NCI-H226 (cell line): ENCODE measurements around the gene VPS9D1.

Experiments used
- DNase-seq: peaks from one replicate; pipeline ENCODE4 v3.0.0-alpha.2; 2015

VPS9D1 gene

DNA sequence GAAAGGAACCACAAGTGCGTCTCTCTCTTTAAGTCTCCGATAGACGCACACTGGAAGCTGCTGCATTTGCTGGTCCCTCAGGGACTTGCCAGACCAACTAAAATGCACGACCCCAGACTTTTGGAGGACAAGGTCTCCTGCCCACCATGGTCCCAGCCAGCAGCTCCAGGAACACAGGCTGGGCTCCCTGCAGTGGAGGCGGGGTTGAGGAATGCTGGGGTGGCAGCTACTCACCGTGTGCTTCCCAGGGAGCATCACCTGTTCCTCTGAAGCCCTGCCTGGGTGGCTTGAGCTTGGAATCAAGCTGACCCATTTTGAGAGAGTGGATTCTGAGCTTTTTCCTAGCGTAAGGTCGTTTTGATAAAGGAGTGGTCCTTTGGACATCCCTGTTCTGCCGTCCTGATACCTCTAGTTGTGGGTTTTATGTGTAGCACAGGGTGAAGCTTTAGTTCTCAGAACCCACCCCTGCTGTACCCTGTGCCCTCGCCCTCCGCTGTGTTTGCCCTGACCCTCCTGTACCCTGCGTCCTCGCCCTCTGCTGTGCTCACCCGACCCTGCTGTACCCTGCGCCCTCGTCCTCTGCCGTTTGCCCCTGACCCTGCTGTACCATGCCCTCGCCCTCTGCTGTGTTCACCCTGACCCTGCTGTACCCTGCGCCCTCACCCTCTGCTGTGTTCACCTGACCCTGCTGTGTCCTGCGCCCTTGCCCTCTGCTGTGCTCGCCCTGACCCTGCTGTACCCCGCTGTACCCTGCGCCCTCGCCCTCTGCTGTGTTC lies 11.6 kb upstream of the VPS9D1 start:
- DNase-seq = no peak

DNA sequence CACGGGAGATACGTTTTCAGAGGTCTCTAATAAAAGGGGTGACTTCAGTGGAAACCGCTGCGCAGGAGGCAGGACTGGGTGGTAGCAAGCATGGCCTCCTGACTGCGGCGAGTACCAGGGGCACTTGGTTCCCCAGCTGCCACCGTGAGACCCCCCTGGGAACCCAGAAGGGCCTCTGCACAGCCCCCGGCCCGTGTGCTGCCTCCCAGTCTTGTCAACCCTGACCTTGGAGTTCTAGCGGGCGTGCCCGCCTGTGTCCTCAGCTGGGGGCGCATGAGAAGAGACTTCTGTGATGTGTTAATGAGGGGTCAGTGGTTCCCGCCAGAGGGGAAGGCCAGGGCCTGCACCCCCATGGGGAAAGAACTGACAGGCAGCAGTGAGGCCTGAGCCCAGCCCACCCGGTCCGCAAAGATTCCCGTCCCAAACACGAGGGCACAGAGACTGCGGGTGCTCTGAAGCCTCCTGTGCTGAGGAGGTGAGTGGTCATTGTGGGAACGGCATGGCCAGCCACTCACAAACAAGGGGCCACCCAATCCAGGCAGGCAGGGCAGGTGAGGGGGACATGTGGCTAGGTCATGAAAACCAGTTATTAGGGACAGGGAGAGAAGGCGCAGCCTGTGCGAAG lies 10.0 kb upstream of the VPS9D1 start:
- DNase-seq = no peak

DNA sequence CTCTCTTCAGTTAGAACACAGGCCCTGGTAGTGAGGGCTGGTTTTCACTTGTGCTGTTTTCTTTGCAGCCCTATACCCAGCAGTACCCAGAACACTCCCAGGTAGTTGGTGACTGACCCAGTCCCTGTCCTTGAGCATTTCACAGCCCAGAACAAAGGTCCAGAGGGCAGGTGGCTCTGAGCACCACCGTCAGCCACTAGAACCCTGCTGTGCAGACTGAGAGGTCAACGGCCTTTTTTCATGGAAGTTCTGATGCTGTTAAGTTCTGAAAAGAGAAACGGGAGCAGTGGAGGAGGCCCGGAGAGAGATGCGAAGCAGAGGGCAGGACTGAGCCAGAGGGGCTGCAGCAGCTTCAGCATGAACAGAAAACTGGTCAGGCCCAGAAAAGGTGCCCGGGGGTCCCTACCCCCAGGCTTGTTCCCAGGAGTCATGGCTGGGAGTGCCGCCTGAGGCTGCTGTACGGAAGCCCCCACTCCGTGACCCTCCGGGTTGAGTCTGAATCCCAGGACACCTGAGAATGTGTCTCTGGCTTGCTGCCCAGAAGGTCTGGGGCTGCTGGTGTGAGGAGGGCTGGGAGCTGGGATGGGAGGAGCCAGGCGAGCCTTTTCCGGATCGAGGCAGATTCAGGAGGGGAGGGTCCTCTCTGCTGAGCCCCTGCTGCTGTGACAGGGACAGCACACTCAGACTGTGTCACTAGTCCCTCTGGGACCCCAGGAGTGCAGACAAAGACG lies 9.3 kb upstream of the VPS9D1 start:
- no peak for DNase-seq

DNA sequence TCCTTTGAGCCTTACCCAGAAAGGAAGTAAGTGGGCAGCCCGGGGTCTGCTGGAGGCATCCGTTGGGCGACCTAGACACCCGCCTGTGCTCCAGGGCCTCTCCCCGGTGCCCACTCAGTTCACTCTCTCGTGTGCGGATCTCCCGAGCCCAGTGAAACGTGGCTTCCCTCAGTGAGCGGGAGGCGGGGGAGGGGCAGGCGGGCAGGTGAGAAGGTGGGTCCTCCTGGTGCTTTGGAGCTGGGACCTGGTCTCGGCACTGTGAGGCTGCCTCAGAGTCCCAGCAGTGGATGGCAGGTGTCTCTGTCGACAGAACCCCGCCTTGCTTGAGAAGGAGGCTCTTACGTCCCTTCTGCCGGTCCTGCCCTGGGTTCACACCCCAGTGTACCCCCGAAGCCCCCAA lies 8.6 kb upstream of the VPS9D1 start:
- no peak for DNase-seq

DNA sequence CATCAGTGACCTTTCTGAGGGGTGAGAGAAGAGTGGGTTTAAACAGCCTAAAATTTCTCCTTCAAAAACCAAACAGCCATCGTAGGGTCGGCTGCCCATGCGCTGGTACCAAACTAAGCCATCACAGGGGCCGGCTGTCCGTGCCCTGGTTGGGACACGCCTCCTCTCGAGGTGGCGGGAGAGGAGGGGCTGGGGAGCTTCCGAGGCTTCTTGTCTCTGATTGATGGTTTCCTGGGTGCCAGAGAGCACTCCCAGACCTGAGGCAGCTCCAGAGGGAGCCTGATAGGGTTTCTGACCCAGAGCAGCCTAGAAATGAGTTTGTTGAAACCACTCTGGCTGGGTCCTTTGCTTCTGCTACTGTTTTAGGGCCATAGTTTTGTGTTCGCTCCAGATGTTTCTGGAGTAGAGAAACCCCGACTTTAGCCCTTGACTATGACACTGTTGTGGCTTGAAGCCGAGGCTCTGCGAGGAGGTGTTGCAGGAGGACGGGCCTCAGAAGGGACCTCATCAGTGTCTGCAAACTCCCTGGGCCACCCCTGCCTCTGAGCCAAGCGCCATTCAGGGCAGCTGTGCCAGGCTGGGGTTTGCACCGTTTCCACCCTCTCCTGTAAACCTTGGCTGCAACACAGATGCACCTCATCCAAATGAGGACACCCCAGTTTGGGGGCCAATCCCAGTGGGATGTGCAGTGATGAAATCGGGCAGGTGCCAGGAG lies 6.9 kb upstream of the VPS9D1 start:
- DNase-seq = no peak

DNA sequence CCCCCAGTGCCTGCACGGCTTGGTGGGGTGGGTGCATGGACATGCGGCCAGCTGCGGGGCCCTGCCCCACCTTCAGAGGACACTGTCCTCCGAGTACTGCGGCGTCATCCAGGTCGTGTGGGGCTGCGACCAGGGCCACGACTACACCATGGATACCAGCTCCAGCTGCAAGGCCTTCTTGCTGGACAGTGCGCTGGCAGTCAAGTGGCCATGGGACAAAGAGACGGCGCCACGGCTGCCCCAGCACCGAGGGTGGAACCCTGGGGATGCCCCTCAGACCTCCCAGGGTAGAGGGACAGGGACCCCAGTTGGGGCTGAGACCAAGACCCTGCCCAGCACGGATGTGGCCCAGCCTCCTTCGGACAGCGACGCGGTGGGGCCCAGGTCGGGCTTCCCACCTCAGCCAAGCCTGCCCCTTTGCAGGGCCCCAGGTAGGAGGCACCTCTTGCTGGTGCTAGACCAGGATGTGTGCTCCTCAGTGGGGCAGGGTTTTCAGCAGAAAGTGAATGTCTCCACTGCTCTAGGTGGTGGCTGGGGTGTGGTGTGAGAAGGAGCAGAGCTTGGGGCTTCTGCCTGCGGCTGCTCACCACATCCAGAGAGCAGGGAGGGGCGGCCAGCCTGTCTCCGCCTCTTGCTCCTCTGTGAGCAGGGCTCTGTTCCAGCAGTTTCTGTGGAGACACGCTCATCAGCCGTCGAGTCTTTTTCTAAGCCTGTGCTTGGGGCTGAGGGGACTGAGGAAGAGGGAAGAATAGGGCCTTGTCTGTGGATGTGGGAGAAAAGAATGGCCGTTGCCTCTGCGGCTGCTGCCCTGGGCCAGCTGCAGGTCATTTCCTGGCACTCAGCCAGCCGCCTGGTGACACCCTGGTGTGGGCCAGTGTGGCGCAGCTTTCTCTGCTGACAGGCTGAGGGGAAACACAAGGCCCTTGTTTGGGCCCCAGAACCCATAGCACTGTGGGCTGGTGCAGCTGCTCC lies 2.9 kb upstream of the VPS9D1 start:
- no peak for DNase-seq

DNA sequence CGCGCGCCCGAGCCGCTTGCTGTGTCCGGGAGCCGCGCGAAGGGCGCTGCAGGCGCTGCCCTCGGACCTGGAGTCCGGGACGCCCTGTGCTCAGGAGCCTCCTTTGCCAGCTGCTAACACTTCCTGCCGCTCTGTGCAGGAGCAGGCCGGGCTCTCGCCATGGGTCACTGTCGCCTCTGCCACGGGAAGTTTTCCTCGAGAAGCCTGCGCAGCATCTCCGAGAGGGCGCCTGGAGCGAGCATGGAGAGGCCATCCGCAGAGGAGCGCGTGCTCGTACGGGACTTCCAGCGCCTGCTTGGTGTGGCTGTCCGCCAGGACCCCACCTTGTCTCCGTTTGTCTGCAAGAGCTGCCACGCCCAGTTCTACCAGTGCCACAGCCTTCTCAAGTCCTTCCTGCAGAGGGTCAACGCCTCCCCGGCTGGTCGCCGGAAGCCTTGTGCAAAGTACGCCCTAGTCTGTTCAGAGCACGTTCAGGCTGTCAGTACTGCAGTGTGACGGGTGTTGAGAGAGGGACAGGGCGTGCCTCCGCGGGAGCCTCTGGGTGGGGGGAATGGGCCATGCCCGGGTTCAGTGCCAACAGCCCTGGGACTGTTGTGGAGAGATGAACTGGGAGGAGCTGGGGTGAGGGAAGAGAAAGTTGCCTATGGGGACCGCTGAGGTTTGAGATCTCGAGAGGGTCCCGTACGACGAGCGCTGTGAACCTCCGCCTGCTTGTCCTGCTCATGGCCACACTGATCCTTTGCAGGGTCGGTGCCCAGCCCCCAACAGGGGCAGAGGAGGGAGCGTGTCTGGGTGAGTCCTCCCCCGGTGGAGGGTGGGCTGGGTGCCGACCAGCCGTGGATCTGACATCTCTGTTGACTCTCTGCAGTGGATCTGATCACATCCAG lies 1.9 kb upstream of the VPS9D1 start:
- peak; percentile 55 for DNase-seq

DNA sequence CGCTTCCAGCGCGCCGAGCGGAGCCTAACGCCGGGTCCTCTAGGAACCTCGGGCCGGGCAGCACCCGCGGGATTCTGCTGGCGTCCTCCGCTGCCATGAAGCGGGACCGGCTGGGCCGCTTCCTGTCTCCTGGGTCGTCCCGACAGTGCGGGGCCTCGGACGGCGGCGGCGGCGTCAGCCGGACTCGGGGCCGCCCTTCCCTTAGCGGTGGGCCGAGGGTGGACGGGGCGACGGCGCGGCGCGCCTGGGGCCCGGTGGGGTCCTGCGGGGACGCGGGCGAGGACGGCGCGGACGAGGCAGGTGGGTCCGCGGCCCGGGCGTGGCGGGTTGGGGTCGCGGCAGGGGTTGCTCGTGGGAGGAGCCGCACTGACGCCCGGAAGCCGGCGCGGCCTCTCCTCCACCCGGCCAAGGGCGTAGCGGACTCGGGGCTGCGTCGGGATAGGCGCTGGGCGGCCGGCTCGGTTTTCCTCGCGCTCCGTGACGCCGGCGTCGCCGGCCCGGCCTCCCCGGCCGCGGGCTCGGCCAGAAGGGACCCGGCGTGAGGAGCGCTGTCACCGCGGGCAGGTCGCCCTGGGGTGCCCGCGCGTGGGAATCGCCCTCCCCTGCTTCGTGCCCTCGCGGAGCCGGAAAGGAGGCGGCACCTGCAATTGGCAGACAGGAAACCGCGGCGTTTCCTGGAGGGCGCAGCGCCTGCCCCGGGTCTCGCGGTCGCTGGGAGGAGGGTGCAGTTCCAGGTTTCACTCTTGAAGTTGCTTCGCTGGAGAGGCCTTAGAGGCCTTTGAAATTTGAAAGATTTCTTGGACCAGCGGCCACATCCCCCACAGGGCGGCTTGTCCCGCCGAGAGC lies 1.1 kb upstream of the VPS9D1 start:
- DNase-seq = peak; percentile 73

DNA sequence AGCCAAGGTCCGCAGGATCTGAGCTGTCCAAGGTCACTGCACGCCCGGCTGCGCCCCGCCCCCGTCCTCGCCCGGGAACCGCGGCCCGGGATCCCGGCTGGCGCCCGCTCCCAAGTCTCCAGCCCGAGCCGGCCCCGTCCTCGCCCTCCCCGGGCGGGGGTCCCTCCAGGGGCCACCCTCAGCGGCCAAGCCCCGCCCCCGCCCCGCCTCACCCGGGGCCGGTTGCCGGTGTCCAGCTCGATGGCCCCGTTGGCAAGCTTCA lies 216 bp downstream of the VPS9D1 start:
- DNase-seq = no peak

DNA sequence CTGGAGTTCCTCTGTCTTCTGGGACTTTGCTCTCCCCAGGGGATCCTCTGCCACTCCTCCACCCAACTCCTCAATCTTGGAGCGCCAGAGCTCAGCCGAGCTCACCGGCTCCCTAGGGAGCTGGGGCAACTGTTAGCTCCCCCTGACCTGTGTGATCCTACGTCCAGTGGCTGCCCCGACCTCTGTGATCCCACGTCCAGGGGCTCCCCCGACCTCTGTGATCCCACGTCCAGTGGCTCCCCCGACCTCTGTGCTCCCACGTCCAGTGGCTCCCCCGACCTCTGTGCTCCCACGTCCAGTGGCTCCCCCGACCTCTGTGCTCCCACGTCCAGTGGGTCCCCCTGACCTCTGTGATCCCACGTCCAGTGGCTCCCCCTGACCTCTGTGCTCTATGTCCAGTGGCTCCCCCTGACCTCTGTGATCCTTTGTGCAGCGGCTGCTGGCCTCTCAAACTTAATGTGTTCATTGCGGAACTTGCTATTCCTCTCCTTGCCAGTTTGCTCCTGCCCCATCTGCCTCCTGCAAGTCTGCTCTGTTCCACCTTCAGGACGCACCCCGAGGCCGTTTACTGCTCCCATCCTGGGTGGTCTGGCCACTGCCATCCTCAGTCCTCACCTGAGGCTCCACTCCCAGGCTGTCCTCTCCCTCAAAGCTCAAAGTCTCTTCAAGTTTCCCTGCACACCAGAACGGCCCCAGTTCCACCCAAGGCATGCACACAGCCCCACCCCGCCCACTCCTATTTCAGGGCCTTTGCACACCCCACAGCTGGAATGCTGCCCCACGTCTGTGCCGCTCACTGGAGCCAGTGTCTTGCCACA lies 2.8 kb downstream of the VPS9D1 start:
- no peak for DNase-seq

DNA sequence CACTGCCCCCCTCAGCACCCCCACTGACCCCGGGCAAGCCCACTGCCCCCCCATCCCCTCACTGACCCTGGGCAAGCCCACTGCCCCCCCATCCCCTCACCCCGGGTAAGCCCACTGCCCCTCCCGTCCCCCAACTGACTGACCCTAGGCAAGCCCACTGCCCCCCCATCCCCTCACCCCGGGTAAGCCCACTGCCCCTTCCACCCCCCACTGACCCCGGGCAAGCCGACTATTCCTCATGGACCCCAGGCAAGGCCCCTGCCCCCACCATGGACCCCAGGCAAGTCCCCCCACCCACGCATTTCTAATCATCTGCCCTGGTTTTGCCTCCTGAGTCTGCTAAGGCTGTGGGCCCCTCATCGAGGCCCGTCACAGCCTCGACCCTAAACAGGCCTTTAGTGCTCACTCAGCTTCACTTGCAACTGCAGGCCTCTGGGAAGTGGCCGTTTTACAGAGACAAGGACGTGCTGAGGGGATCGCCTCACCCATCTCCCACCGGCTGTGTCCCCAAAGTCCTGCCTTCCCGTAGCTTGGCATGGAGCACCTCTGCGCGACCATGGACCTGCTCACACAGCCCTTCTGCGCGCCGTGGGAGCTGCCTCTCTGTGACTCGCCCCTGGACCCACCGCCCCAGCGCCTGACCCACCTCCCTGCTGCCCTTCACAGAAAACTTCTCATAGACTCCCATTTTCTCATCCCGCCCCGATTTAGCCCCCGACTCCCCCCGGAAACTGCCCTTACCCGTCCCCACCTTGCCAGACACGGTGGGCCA lies 3.6 kb downstream of the VPS9D1 start:
- no peak for DNase-seq

DNA sequence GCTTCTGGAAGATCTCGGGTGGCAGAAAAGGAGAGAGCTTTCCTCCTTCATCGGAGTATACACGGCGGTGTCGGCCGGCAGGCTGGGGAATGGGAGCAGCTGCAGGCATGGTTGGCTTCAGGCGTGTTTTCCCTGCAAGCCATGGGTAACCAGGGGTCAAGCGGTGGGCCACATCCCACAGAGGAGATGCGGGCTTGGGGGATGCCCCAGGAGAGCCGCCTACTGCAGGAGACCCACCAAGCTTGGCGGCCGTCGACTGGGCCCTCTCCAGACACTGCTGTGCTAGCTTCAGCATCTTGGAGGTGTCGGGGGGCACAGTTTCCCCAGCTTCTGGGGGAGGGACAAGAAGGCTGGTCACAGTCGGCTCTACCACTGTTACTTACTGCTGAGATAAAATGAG lies 4.2 kb downstream of the VPS9D1 start:
- DNase-seq = no peak

DNA sequence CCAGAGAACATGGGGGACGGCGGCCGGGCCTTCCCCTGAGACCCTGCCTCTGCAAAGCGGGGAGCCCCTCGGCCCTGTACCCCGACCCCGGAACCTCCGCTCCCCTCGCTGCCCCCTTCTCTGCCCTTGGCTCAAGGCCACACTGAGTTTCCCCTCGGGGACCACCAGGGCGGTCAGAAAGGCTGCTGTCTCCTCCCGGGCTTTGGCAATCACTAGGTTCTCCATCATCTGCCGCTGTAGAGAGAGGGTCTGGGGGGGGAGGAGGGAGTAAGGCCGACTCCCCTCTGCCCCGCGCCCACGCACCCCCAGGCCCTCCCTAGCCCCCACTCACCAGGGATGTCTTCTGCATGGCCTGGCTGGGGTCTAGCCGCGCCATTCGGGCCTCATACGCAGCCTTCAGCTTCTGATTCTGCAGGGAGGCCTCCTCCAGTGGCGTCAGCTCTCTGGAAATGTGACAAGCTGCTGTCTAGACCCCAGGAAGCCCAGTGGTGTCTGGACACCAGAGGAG lies 8.4 kb downstream of the VPS9D1 start:
- no peak for DNase-seq

DNA sequence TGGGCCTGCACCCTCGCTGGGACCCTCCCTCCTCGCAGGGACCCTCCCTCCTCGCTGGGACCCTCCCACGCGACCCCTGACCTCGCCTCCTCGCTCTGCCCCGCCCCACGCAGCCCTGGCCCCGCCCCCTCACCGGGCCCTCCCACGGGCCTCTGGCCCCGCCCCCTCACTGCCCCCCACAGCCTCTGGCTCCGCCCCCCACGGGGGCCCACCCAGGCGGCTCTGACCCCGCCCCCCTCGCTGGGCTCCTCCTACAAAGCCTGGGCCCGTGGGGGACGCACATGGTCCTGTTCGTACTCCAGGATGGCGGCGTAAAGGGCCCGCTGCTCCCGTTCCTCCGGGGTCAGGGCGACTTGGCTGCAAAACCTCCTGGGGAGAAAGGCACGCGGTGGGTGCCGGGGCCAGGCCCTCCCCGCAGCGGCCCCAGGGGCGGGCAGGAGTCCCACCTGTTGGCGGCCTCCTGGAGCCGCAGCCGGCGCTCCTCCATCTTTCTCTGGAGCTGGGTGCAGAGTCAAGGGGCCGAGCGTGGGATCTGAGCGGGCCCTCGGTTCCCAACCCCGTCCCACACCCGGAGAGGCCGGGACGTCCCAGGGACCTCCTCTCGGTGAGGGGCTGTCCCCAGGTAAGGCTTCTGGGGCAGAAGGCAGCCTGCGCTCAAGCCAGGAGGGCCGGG lies 9.0 kb downstream of the VPS9D1 start:
- no peak for DNase-seq

DNA sequence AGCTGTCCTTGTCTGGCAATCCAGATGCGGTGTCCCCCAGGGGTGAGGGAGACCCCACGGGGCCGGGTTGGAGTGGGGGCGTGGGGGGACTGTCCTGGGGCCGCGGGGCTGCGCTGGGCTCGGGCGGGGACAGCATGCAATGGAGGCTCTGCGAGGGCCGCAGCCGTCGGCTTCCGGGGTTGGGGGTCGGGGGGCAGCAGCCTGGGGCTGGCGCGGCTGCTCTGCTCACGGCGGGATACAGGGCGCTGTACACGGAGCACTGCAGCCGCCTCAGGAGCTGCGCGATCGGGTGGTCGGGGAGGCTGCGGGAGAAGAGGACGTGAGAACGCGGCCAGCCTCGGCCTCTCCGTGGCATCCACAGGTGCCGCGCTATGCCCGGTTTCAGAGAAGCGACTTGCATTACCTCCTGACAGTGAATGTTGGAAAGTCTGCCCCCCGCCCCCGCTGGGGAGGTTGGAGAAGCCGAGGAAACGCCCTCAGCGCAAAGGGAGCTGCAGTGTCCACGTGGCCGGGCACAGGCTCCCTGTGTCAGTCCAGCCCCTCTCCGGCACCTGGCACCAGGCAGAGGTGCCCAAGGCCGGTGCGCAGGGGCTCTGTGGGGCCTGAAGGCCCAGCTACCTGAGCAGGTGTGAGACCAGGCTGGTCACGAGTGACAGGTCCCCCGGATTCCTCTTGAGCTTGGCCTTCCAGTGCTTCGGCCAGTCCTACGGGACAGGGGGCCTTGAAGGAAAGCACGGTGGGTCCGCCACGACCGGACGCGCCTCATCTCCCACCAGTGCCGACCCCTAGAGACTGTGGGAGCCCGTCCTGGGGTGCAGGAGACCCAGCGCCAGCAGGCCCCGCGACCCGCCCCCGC lies 9.8 kb downstream of the VPS9D1 start:
- no peak for DNase-seq

DNA sequence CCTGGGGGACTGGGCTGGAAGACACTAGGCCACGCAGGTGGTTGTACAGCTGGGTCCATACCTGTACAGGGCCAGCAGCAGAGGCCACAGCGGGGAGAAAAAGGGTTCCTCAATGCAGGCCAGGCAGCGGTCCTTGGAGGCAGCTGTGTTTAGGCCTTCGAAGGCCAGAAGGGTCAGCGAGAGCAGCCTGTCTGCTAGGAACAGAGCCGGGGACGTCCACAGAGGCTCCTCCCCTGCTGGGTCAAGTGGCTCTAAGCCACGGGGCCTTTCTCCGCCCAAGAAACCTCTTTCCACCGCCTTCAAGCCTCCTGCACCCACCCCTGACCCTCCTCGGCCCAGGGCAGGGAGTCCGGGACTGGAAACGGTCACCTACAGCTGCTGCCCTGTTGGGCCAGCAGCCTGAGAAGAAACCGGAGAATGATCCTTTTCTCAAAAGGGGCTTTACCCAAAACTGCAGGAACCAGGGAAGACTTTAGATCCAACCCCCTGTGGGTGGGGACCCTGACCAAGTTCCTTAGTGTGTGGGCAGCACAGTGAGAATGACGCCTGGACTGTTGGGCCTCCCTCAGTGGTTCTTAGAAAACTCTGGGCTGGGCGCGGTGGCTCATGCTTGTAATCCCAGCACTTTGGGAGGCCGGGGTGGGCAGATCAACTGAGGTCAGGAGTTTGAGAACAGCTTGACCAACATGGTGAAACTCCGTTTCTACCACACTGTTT lies 10.8 kb downstream of the VPS9D1 start:
- no peak for DNase-seq
